ENCODE data around the gene CENPH. TPM values are rescaled to one million over a fixed set of nuclear protein-coding genes. Genes with fewer than 3 reads are reported as not detected.

Gene CENPH
- polyA plus RNA-seq, 2 of the 4 experiments (the other 2 are of a cell fraction): 26.7 to 35.2 TPM

DNA sequence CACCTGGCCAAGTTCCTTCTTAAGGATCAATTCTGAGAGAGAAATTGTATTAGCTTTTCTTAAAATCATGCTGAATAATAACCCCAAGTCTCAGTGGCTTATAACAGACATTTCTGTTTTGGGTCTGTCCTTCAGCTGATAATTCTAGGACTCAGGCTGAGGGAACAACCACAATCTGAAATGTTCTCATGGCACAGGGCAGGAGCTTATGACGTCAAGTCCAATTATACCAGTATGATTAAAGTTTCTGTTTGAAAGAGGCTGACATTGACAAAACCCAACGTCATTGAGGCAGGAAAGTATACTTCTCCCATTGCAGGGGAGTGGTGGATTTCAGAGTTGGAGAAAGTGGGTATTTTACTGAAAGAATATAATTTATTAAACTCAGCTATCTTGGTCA lies 21.8 kb downstream of the CENPH start:
- Histone ChIP-seq H3K27ac (no peak overlapping the region), H3K9me3 (no peaks in the 10 kb centered on the region), H3K4me1 (peaks cover 13% of the 10 kb centered on the region; the same call in 2 of the 3 replicates), H3K4me3 (no peak overlapping the region), H3K4me2 (no peak overlapping the region)
- TF ChIP-seq, protein P1, sequence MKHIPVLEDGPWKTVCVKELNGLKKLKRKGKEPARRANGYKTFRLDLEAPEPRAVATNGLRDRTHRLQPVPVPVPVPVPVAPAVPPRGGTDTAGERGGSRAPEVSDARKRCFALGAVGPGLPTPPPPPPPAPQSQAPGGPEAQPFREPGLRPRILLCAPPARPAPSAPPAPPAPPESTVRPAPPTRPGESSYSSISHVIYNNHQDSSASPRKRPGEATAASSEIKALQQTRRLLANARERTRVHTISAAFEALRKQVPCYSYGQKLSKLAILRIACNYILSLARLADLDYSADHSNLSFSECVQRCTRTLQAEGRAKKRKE (CRISPR knock-in tag; IDR thresholded peaks at IDR 0.05; ENCODE audit: low read depth): no peak
- TF ChIP-seq JUNB (IDR thresholded peaks at IDR 0.05) (no peak), CBX2 (IDR thresholded peaks at IDR 0.05; ENCODE audit: borderline replicate concordance, low read depth) (no peak), ESRRA (IDR thresholded peaks at IDR 0.05; ENCODE audit: borderline replicate concordance, low read length) (no peak), POLR2AphosphoS2 (conservative IDR thresholded peaks at IDR 0.05; ENCODE audit: low read length) (no peak), NR3C1 (IDR thresholded peaks at IDR 0.05) (no peak), NPAS2 (CRISPR knock-in tag; IDR thresholded peaks at IDR 0.05; ENCODE audit: borderline replicate concordance) (no peak), RAD21 (conservative IDR thresholded peaks at IDR 0.05 in 1 of 2, IDR thresholded peaks at IDR 0.05 in 1 of 2) (no peak), FOXS1 (CRISPR knock-in tag; IDR thresholded peaks at IDR 0.05) (no peak)
- TF ChIP-seq, protein P2, sequence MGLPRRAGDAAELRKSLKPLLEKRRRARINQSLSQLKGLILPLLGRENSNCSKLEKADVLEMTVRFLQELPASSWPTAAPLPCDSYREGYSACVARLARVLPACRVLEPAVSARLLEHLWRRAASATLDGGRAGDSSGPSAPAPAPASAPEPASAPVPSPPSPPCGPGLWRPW (IDR thresholded peaks at IDR 0.05): no peak
- 87% methylated on average over 2 of the region's 2 CpGs for WGBS (ENCODE audit: missing lambda C conversion rate)
- CTCF ChIA-PET: interaction anchor here (1.4 kb wide), 1 partner anchor 21 kb away, joined by 3 read pairs; no protein-coding TSS in a partner anchor
- no peak for FAIRE-seq
- DNase-seq (ENCODE audit: low read depth in 1 of 2, low spot score in 1 of 2): no peak
- POLR2A ChIA-PET: interaction anchor here (0.7 to 1.5 kb wide), 2 partner anchors 22 to 23 kb away, joined by 4 to 5 read pairs; partner anchors contain the start of genes CDK7 and CENPH
- no peak for ATAC-seq

DNA sequence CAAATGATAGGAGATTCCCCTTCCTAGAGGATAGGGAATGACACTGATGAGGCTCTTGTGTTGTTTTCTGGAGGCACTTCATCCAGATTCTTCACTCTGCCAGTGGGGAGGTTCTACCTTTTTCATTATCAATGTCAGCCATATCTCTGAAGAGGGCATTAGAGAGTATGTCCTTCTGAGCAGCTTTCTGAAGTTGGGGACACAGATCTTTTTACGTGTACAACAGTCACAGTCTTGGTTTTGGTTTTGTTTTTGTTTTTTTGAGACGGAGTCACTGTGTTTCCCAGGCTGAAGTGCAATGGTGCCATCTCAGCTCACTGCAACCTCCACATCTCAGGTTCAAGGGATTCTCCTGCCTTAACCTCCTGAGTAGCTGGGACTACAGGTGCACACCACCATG lies 22.6 kb downstream of the CENPH start:
- H3K4me3 ChIP-seq: no peak overlapping the region
- no peak for TF ChIP-seq HOXA7 (CRISPR knock-in tag; IDR thresholded peaks at IDR 0.05)
- no peak for TF ChIP-seq RFX5 (IDR thresholded peaks at IDR 0.05)
- TF ChIP-seq CHD4 (IDR thresholded peaks at IDR 0.05; ENCODE audit: borderline replicate concordance): no peak
- TF ChIP-seq, protein P2 (IDR thresholded peaks at IDR 0.05): no peak
- no peak for TF ChIP-seq RAD21 (conservative IDR thresholded peaks at IDR 0.05 in 1 of 2, IDR thresholded peaks at IDR 0.05 in 1 of 2)
- TF ChIP-seq, protein P3, sequence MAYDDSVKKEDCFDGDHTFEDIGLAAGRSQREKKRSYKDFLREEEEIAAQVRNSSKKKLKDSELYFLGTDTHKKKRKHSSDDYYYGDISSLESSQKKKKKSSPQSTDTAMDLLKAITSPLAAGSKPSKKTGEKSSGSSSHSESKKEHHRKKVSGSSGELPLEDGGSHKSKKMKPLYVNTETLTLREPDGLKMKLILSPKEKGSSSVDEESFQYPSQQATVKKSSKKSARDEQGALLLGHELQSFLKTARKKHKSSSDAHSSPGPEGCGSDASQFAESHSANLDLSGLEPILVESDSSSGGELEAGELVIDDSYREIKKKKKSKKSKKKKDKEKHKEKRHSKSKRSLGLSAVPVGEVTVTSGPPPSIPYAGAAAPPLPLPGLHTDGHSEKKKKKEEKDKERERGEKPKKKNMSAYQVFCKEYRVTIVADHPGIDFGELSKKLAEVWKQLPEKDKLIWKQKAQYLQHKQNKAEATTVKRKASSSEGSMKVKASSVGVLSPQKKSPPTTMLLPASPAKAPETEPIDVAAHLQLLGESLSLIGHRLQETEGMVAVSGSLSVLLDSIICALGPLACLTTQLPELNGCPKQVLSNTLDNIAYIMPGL (CRISPR knock-in tag; IDR thresholded peaks at IDR 0.05; ENCODE audit: borderline replicate concordance): no peak
- TF ChIP-seq ZNF302 (CRISPR knock-in tag; IDR thresholded peaks at IDR 0.05): no peak
- TF ChIP-seq RNF2 (IDR thresholded peaks at IDR 0.05; ENCODE audit: borderline replicate concordance, low read depth): no peak
- TF ChIP-seq, protein P1 (CRISPR knock-in tag; IDR thresholded peaks at IDR 0.05; ENCODE audit: low read depth): no peak
- no peak for TF ChIP-seq EP300 (IDR thresholded peaks at IDR 0.05)
- TF ChIP-seq NR3C1 (IDR thresholded peaks at IDR 0.05): no peak
- TF ChIP-seq, protein P4, sequence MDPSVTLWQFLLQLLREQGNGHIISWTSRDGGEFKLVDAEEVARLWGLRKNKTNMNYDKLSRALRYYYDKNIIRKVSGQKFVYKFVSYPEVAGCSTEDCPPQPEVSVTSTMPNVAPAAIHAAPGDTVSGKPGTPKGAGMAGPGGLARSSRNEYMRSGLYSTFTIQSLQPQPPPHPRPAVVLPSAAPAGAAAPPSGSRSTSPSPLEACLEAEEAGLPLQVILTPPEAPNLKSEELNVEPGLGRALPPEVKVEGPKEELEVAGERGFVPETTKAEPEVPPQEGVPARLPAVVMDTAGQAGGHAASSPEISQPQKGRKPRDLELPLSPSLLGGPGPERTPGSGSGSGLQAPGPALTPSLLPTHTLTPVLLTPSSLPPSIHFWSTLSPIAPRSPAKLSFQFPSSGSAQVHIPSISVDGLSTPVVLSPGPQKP (IDR thresholded peaks at IDR 0.05; ENCODE audit: low read depth, low read length): no peak
- no peak for TF ChIP-seq FOSB (CRISPR knock-in tag; IDR thresholded peaks at IDR 0.05)
- TF ChIP-seq JUNB (IDR thresholded peaks at IDR 0.05): no peak
- TF ChIP-seq RCOR1 (IDR thresholded peaks at IDR 0.05; ENCODE audit: low read depth, low read length): no peak
- TF ChIP-seq FOSL2 (IDR thresholded peaks at IDR 0.05): no peak
- no peak for TF ChIP-seq FOSL2 (CRISPR knock-in tag; IDR thresholded peaks at IDR 0.05)
- FAIRE-seq (no peak), ATAC-seq (no peak), DNase-seq (ENCODE audit: low read depth in 1 of 2, low spot score in 1 of 2) (no peak)
- no peak overlapping the region for H3K27ac ChIP-seq
- 92% methylated on average over 2 of the region's 2 CpGs for WGBS (ENCODE audit: missing lambda C conversion rate)
- H3K9me3 ChIP-seq: no peaks in the 10 kb centered on the region
- no peak overlapping the region for H3K4me2 ChIP-seq
- peaks cover 5% of the 10 kb centered on the region; the same call in 2 of the 3 replicates for H3K4me1 ChIP-seq
- ChIA-PET POLR2A (interaction anchor here (1.5 kb wide), 1 partner anchor 23 kb away, joined by 4 read pairs; the partner anchor contains the start of gene CENPH), CTCF (interaction anchor here (0.6 kb wide), 1 partner anchor 104 kb away, joined by 3 read pairs; no protein-coding TSS in a partner anchor)
